GM21723 (cell line): ENCODE data around the gene PRKG1.
"Not testable (repeated sequence)": the region's sequence is repeated elsewhere in the genome, so short reads cannot be mapped to it uniquely, and the experiment has no call there.

ENCODE experiments used
- ATAC-seq: cut with Tn5 transposase; IDR thresholded peaks from one replicate; pipeline ENCODE4 v1.9.1; 2021; ENCODE audit warnings: mild to moderate bottlenecking, moderate library complexity; ENCODE audit not compliant: unreplicated experiment

Gene PRKG1

GRCh38 chr10:51168086-51168815 is 94.0 kb downstream of the PRKG1 start:
- ATAC-seq = no peak

GRCh38 chr10:51169111-51169510 is 94.8 kb downstream of the PRKG1 start:
- no peak for ATAC-seq

DNA sequence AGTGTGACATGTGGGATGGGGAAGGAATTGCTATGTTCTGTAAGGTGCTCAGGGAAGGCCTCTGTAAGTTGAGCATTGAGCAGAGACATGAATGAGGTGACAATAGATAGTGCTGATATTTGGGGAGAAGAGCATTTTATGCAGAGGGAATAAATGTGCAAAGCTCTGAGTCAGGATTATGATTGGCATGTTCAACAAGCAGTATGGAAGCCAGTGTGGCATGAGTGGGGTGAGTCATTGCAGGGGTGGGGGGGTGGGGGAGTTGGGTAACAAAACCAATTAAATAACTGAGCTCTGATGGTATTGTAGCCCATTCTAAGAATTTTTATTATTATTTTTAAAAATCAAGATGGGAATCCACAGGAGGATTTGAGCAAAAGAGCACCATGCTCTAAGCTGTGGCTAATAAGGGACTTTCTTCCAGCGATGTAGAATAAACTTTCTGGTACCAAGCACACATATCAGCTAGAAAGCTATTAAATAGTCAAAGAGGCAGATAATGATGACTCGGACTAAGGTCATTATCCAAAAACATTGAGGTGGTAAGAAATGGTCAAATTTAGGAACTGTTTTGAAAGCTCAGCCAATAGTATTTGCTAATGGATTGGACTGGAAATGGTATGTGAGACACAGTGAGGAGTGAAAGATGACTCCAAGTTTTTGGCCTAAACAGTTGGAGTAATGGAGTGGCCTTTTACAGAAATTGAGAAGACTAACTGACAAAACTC is 96.4 kb downstream of the PRKG1 start:
- ATAC-seq = no peak

- ATAC-seq = no peak
Measured at GRCh38 chr10:51171946-51172345, 97.7 kb downstream of the PRKG1 start.

DNA sequence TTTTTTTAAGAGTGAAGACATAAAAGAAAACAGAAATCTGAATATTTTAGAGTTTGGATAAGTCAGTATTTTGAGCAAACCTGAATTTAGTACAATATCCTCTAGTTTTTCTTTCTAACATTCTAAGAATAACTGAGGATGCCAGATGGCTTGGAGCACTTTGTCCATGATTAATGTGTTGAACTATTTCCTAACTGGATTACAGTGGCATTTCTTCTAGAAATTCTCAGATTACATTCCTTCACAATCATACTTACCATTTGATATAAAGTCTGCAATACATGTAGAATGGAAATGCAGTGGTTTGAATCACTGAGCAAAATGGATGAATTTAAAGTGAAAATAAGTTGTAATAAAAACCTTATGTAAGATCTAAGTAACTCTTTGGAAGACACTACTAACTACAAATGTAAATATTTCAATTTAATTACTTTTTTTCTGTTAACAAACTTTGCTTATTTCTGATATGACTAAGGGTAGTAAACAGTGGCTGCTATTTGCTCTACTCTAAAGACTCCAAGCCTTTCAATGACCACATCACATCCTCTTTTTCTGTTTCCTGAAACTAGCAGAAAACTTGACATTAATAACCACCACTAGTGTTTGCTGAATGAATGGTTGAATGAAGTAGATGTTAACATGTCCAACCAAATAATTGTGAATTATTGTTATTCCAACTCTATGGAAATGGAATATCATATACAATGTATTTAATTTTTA is 102.8 kb downstream of the PRKG1 start:
- no peak for ATAC-seq

DNA sequence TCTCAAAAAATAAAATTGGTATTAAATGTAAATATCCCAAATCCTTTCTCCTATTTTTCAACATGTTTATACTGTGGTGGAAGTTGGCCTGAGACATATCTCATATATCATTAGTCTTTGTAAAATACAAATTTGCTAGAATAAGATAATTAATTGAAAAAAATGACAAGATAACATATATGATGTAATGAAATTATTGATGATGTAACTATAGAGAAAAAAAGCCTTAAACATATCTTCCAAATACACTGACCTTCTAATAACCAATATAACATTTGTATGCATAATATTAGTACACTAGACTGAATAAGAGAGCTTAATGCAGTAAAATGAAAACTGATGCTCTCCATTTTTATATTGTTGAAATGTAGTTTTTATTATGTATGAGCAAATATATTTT is 104.3 kb downstream of the PRKG1 start:
- ATAC-seq = no peak

- ATAC-seq = no peak
Measured at GRCh38 chr10:51180141-51180540, 105.9 kb downstream of the PRKG1 start.

GRCh38 chr10:51183783-51184182 is 109.5 kb downstream of the PRKG1 start:
- ATAC-seq = no peak

GRCh38 chr10:51186361-51186760 is 112.1 kb downstream of the PRKG1 start:
- no peak for ATAC-seq

GRCh38 chr10:51188008-51188407 is 113.7 kb downstream of the PRKG1 start:
- no peak for ATAC-seq

GRCh38 chr10:51188866-51189265 is 114.6 kb downstream of the PRKG1 start:
- ATAC-seq = no peak

GRCh38 chr10:51196508-51197175 is 122.4 kb downstream of the PRKG1 start:
- no peak for ATAC-seq

DNA sequence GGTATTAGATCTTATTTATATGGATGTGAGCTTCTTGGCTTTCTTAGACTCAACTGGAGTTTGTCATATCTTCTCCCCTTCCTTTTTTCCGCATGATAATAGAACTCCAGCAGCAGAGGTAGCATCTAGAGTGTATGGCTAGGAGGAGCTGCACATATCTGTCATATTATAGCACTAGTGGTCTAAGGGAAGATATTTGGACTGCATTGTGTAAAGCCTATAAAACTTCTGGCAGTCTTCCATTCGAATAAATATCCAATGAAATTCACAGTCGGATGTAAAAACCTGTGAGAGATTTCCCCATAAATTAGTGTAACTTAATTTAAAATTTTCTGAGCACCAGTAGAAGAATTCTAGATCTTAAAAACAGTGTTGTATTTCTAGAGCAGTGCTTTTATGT is 123.9 kb downstream of the PRKG1 start:
- ATAC-seq = no peak

DNA sequence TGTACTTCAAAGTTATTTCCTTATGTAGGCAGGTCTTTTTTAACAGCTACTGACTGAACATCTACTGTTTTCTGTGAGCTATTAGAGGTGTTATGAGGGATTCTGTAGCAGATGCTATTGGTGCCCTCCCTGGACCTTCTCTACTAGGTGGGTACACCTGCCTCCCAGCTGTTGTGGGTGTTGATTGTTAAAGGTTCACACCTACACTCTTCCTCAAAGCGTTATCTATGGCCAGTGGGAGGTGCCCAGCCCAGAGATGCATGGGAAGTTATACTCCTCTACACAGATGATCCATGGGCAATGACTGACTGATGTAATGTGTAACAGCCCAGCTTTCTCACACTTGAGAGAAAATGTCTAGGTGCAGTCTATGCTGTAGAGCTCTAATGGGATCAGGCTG is 127.7 kb downstream of the PRKG1 start:
- no peak for ATAC-seq

DNA sequence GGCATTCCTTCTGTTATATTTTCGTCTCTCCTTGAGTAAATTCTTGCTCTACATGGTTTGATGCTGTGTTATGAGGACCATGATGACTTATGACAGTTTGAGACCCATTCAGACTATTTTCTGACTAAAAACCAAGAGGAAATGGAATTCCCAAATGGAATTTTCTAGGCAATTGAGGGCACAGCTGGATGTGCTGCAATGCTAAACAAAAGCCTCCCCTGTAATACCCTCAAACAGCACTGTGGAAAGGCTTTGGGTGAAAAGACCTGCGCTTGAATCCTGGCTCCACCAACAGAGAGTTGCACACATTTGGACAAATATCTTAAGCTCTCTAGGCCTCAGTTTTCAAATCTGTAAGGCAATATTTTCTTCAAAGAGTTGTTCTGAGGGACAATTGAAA is 129.1 kb downstream of the PRKG1 start:
- ATAC-seq = no peak

GRCh38 chr10:51204066-51204465 is 129.8 kb downstream of the PRKG1 start:
- no peak for ATAC-seq

- no peak for ATAC-seq
Measured at GRCh38 chr10:51204701-51205100, 130.4 kb downstream of the PRKG1 start.

DNA sequence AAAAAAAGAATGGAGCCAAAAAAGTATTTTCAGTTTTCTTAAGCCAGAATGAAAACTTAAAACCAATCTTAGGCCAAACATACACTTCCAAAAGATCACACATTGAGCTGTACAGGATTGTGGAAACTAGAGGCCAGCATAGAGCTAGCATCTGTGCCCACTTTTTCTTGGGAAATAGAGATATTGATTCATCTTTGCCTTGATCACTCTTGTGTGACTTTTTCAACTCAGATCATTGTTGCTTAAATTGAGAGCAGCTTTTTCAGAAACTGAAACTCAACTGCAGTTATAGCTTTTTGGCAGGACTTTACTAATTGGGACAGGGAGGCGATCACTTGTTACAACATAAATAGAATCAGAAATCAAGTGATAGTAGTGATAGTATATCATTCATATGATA is 132.2 kb downstream of the PRKG1 start:
- ATAC-seq = no peak

DNA sequence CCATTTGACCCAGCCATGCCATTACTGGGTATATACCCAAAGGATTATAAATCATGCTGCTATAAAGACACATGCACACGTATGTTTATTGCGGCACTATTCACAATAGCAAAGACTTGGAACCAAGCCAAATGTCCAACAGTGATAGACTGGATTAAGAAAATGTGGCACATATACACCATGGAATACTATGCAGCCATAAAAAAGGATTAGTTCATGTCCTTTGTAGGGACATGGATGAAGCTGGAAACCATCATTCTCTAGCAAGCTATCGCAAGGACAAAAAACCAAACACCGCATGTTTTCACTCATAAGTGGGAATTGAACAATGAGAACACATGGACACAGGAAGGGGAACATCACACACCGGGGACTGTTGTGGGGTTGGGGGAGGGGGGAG is 138.7 kb downstream of the PRKG1 start:
- ATAC-seq = not testable (repeated sequence)

DNA sequence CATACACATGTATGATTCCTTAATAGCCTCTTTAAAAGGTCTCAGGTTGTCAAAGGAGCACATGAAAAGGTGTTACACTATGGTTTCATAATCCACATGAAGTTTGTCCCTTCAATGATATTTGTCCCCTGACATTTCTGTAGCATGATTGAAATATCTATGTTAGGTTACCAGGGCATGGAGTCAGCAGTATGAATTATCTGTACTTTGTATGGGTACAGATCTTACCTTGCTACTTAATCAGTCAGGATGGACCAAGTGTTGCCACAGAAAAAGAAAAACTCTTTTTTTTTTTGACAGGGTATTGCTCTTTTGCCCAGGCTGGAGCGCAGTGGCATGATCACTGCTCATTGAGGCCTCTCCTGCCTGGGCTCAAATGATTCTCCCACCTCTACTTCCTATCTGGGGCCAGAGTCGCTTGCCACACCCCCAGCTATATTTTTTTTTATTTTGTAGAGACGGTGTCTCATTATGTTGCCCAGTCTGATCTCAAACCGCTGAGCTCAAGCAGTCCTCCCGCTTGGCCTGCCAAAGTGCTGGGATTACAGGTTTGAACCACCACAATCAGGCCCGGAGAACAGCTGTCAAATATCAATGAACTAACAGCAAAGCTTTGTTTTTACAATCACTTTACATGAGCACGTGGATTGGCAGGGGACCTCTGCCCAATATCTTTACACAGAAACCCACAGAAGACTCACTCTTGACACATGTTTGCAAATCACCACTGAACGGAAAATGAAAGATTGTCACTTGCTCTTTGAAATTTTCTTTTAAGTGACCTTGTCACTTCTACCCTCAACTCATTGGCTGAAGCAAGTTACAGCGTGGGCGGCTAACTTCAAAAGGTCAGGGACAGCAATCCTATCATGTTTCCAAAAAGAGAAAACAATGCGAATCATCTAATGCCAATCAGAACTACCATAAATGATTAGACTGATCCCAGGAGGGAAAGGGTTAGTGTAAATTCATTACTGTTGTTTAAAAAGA is 140.2 kb downstream of the PRKG1 start:
- ATAC-seq = no peak
